ENCODE measurements around the gene AFTPH.

Gene AFTPH

GRCh38 chr2:64632835-64633819 is 109.0 kb downstream of the AFTPH start:
- DNase-seq (ENCODE audit: low spot score): no peak

DNA sequence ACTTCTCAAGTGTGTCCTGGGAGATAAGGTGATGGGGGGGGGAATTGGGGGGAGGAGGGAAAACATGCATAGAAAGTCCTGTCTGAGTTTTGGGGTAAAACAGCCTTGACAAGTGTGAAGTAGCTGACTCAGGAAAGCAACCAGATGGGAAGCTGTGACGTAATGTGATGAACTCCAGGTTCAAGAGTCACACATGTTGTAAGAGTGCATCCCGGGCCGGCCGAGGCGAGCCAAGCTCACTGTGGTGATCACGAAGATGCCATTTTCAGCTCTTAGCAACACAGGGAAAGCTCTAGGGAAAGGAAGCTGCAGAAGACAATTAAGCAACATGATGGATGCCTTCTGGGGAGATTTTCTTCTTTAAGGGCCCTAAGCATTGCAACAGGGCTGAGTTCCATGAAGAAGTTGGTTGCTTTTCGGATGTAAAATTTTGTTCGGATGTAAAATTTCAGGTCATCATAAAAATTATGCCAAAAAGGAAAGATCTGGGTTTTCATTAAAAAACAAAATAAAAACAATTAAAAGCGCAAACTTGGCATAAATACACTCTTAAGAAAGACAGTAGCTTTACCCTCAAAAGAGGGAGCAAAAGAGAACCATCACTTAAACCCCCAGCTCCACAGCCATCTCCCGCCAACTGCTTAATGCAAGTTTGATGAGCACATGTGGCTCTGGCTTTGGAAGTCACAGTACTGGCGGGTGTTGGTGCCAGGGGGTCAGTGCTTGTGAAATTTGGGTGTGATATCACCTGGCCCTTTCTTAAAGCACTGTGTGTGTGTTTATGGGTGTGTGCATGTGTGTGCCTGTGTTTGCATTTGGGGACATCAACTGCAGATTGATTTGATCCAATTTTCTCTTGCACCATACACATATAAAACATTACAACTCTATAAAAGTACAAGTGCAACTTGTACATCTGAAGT is 110.5 kb downstream of the AFTPH start:
- no peak for DNase-seq (ENCODE audit: low spot score)

DNA sequence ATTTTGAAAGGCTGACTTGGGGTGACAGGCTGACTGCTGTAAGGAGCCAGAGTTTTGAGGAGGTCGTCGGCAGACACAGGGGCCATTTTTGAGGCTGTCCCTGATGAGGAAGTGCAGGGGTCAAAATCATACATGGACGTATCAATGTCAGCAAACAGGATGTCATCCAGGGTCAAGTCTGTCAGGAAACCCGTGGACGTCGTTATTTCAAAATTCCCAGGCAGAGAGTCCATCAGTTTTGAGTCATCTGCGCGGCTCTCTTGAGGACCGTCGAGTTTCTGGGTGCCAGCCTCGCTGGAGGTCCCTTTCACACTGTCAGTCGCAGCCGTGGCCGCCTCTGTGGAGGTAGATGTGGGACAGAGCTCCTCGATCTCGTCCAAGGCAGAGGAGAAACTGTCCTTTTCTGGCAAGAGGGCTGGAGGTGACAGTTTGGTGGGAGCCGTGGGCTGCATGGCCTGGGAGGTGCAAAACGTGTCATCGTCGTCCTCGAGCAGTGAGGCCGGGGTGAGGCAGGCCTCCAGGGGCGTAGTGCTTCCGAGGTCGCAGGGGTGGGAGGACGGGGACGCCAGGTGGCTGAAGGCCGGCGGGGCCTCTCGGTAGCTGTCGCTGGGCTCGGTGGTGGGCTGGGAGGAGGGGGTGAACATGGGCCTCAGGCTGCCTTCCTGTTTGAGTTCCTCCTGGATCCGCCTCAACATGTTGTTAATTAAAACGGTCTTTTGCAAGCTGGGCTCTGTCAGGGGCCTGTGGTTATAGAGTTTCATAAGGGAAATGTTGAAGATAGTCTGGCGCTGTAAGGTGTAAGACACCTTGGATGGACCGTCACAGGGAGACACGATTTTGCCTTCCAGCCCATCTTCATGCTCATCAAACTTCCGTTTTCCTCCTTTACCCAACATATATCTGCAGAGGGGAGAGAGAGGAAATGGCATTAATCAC is 112.1 kb downstream of the AFTPH start:
- DNase-seq (ENCODE audit: low spot score): no peak

- no peak for DNase-seq (ENCODE audit: low spot score)
These were observed 113.0 kb downstream of the AFTPH start for GRCh38 chr2:64637000-64637635.

GRCh38 chr2:64637931-64638330 is 113.8 kb downstream of the AFTPH start:
- no peak for DNase-seq (ENCODE audit: low spot score)

DNA sequence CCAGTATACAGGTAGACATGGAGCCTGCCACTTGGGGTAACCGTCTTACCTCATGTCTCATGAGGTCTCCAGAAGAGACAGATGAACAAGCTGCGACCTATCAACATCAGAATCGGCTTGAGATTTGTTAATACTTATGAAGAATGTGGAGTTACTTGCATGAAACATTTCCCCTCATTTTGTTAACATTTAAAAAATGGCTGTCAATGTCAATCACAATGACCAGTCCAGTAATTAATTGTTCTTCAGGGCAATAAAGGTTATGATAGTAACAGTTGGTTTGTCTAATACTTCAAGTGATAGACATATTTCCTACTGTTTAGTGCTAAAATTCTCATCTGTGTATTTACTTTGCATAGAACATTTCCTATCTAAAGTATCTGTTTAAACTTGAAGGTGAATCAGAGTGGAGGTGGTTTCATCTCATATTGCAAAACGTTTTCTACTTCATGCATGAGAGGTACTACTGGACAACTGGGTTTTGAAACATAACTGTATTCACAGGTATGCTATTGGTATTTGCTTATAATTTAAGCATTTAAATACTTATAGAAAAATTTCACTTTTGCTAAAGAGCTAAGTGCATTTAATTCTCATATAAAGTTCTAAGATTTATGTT is 114.5 kb downstream of the AFTPH start:
- no peak for DNase-seq (ENCODE audit: low spot score)

DNA sequence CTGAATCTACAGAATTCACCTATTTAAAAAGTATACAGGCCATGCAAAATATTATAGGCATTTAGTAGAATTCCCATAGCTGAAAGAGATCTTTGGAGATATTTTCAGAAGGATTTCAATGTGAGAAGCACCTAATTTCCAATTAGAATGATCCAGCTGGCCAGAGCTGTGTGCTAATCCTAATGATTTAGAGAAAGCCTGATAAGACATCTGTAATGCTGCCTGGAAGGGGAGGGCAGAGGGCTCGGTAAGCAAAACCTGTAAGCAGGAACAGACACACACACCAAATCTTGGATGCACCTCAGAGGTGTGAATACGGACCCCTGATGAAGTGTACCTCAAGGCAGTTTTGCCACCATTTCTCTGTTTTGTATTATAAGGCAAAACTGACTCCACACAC is 115.6 kb downstream of the AFTPH start:
- DNase-seq (ENCODE audit: low spot score): no peak

DNA sequence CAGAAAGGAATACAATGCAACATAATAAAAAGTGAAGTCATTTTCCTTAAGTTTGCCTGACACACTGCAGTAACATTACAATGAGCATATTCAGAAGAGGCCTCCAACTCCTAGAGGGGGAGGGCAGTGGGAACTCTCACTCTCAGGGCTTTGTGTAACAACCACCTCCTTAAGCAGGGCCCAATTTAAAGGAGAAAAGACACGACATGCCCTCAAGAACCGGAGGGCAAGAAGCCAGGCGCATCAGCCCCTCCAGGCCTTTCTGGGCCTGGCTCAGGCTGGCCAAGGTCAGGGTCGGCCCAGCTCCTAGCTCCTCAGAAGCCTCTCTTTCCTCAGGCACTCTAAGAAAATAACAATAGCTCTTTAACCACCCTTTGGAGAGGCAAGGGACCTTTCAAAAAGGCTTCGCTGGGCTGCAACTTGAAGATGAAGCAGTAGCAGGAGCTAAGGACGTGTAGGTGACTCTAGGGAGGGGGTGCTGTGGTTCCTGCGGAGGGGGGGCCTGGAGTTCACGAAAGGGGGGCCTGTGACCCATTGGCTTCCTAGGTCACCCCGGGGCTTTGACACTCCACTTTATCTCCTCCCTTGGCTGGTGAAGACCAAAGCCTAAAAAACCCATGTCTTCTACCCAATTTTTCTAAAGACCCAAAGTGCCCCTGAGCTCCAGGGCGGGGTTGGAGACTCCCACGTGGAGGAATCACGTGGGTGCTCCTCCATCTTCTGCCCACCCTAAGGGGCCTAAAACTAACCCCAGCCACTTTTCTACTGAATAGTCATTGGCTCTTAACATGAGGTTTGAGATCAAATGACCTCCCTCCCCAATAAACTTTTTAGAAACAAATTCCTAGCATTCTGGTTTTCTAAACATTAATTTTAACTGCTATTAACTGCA is 116.3 kb downstream of the AFTPH start:
- DNase-seq (ENCODE audit: low spot score): no peak

- no peak for DNase-seq (ENCODE audit: low spot score)
These were observed 117.5 kb downstream of the AFTPH start for GRCh38 chr2:64641599-64641998.

All from hematopoietic multipotent progenitor cell treated with erythropoietin and hydrocortisone succinate and interleukin-3 and kit ligand, for 17 days (in vitro differentiated cells).